ENCODE data around the gene CC2D2B. TPM values are rescaled to one million over a fixed set of nuclear protein-coding genes. Genes with fewer than 3 reads are reported as not detected.

Gene CC2D2B
- total and polyA plus RNA-seq, 2 of the 8 experiments (the other 6 are each of a cell fraction or from before 2014, with no cell fraction given) = 0.09 to 0.71 TPM

- Histone ChIP-seq H4K5ac (ENCODE audit: insufficient read length, low read depth, low read length) (no peak overlapping the region), H4K8ac (ENCODE audit: extremely low read depth, insufficient read depth, low read length) (no peak overlapping the region), H2BK120ac (replicated peaks; ENCODE audit: low read depth, low read length) (no peak overlapping the region), H3K14ac (ENCODE audit: insufficient read length) (no peak overlapping the region), H3K79me1 (ENCODE audit: low read depth, low read length) (no peaks in the 10 kb centered on the region), H3K9ac (replicated peaks in 1 of 4; ENCODE audit: extremely low read depth in 1 of 4, low read depth in 3 of 4, low read length in 3 of 4) (no peak overlapping the region), H2BK20ac (ENCODE audit: low read length) (no peak overlapping the region), H3K4ac (replicated peaks; ENCODE audit: insufficient read length, low read depth, low read length) (no peak overlapping the region), H3K4me1 (replicated peaks in 1 of 4; ENCODE audit: control insufficient read depth in 3 of 4, insufficient read depth in 4 of 4, low read length in 3 of 4) (no peaks in the 10 kb centered on the region), H2BK5ac (ENCODE audit: low read depth, low read length) (no peak overlapping the region), H3K27ac (ENCODE audit: low read depth, low read length) (no peak overlapping the region), H2BK12ac (ENCODE audit: low read depth, low read length) (no peak overlapping the region), H4K20me1 (replicated peaks in 1 of 2; ENCODE audit: control insufficient read depth in 1 of 2, insufficient read depth in 2 of 2, low read length in 2 of 2) (no peaks in the 10 kb centered on the region), H3K23me2 (ENCODE audit: low read depth, low read length) (no peaks in the 10 kb centered on the region), H3K4me3 (ENCODE audit: extremely low read depth in 1 of 4, insufficient read depth in 2 of 4, low read depth in 3 of 4, low read length in 4 of 4) (no peak overlapping the region), H3K27me3 (replicated peaks in 1 of 4; ENCODE audit: control insufficient read depth in 3 of 4, extremely low read depth in 1 of 4, insufficient read depth in 3 of 4, low read length in 3 of 4) (no peaks in the 10 kb centered on the region), H3K4me2 (ENCODE audit: insufficient read depth in 1 of 2, low read depth in 2 of 2, low read length in 2 of 2) (no peak overlapping the region), H4K91ac (replicated peaks; ENCODE audit: insufficient read length, low read length) (no peak overlapping the region), H3K56ac (replicated peaks; ENCODE audit: insufficient read length, low read depth, low read length) (no peak overlapping the region), H2AFZ (ENCODE audit: low read length) (no peak overlapping the region), H3K9me3 (ENCODE audit: insufficient read depth in 2 of 2, low read depth in 1 of 2, low read length in 1 of 2) (no peaks in the 10 kb centered on the region), H3K18ac (ENCODE audit: extremely low read depth, low read length) (no peak overlapping the region), H2BK15ac (ENCODE audit: low read length) (no peak overlapping the region), H3K79me2 (ENCODE audit: control insufficient read depth in 1 of 2, insufficient read depth in 2 of 2, low read length in 2 of 2) (no peaks in the 10 kb centered on the region), H2AK5ac (ENCODE audit: low read depth, low read length) (no peak overlapping the region), H3K36me3 (ENCODE audit: control insufficient read depth in 2 of 4, insufficient read depth in 4 of 4, low read length in 3 of 4) (no peaks in the 10 kb centered on the region), H3K23ac (ENCODE audit: insufficient read length) (no peak overlapping the region)
- DNase-seq (ENCODE audit: low read depth in 1 of 2, low spot score in 2 of 2) (no peak), FAIRE-seq (no peak)
- ChIA-PET POLR2A (ENCODE audit: partially characterized antibody) (no interaction called here), CTCF (ENCODE audit: partially characterized antibody) (interaction anchor here (1.2 kb wide), 1 partner anchor 9 kb away, joined by 3 read pairs; no protein-coding TSS in a partner anchor)
- 92% methylated on average over 1 of the region's 1 CpG; no CpG with 5 or more reads in 1 of the 2 experiments for WGBS, 2 experiments (ENCODE audit: extremely low coverage in 1 of 2, insufficient coverage in 1 of 2, insufficient read length in 1 of 2, insufficient replicate concordance in 2 of 2, low coverage in 1 of 2, low lambda C conversion rate in 2 of 2, missing lambda C conversion rate in 1 of 2)
- no peak for TF ChIP-seq CHD1 (IDR thresholded peaks at IDR 0.05; ENCODE audit: low read depth, low read length)
- TF ChIP-seq SIX5 (IDR thresholded peaks at IDR 0.05; ENCODE audit: low read depth, low read length) = no peak
- no peak for TF ChIP-seq RAD21 (IDR thresholded peaks at IDR 0.05 in 1 of 2, conservative IDR thresholded peaks at IDR 0.05 in 1 of 2; ENCODE audit: low read depth in 2 of 2, low read length in 2 of 2)
- no peak for TF ChIP-seq CEBPB (IDR thresholded peaks at IDR 0.05; ENCODE audit: low read depth, low read length)
- no peak for TF ChIP-seq TCF12 (IDR thresholded peaks at IDR 0.05; ENCODE audit: low read depth, low read length)
- TF ChIP-seq GABPA (IDR thresholded peaks at IDR 0.05; ENCODE audit: borderline replicate concordance, insufficient read depth, low read length) = no peak
- no peak for TF ChIP-seq JUND (IDR thresholded peaks at IDR 0.05; ENCODE audit: low read length)
- no peak for TF ChIP-seq SP2 (IDR thresholded peaks at IDR 0.05; ENCODE audit: low read length)
- TF ChIP-seq TAF1 (IDR thresholded peaks at IDR 0.05; ENCODE audit: low read depth, low read length) = no peak
- TF ChIP-seq ATF3 (IDR thresholded peaks at IDR 0.05; ENCODE audit: insufficient read depth, low read depth, low read length) = no peak
- TF ChIP-seq EP300 (IDR thresholded peaks at IDR 0.05; ENCODE audit: borderline replicate concordance in 1 of 2, low read depth in 2 of 2, low read length in 2 of 2) = no peak
- no peak for TF ChIP-seq USF2 (IDR thresholded peaks at IDR 0.05; ENCODE audit: low read length)
These were observed 90.5 kb downstream of the CC2D2B start for GRCh38 chr10:95998255-95998784.

All from H1 (cell line).